Umbilical cord (tissue), 2 donors: ENCODE results near the gene EID2B. TPM values are rescaled to one million over a fixed set of nuclear protein-coding genes. Genes with fewer than 3 reads are reported as not detected.

ENCODE experiments used
- DNase-seq: peaks from one replicate; pipeline ENCODE4 v3.0.0-alpha.2; 2015; ENCODE audit warnings: low spot score
- total RNA-seq: library from RNA; depleted of rRNA; stranded (reverse); fragments of >200 nt; gene quantifications from one replicate; pipeline ENCODE4 v1.2.3, GENCODE V29; 2014; ENCODE audit warnings: low replicate concordance; ENCODE audit not compliant: insufficient read depth

The EID2B gene
- total RNA-seq, 1 donor from 2014 or later, result 11.3 TPM

DNA sequence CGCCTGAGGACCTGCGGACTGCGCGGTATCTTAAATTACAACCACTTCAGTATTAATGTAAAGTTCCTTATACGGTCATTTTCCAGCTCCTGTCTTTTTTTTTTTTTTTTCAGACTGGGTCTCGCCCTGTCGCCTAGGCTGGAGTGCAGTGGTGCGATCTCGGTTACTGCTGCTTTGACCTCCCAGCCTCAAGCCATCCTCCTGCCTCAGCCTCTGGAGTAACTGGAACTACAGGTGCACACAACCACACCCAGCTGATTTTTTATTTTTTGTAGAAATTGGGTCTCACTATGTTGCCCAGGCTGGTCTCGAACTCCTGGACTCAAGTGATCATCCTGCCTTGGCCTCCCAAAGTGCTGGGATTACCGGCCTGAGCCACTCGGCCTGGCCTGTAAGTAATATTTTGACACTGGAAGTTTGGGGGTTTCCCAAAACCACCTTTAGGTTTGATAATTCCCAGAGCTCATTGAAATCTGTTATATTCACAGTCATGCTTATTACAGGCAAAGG is 406 bp upstream of the EID2B start:
- no peak for DNase-seq

DNA sequence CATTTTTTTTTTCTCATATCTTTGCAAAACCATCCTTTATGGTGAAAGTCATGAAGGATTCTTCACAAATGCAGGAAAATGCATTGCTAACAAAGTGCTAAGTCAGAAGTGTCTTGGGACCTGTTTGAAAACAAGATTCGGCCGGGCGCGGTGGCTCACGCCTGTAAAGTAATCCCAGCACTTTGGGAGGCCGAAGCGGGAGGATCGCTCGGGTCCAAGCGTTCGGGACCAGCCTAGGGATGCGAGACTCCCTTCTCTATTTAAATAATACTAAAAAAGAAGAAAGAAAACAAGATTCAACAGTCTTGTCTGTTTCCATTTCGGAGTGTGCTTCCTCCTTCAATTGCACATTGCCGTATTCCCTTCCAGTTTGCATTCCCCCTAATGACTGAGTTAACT is 819 bp downstream of the EID2B start:
- DNase-seq, result no peak

DNA sequence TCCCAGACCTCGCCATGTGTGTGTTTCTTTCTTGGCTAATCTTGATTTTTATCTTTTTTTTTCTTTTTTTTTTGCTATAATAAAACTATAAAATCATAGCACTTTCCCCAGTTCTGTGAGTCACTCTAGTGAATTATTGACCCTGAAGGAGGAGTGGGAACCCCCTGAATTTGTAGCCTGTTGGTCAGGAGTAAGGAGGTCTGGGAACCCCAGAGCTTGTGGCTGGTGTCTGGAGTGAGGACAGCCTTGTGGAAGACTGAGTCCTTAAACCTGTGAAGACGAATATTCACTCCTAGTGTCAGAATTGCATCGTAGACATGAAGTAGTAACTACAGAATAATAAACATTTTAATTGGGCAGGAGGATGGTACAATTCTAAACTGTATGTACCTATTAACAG is 7.4 kb downstream of the EID2B start:
- DNase-seq, result no peak

DNA sequence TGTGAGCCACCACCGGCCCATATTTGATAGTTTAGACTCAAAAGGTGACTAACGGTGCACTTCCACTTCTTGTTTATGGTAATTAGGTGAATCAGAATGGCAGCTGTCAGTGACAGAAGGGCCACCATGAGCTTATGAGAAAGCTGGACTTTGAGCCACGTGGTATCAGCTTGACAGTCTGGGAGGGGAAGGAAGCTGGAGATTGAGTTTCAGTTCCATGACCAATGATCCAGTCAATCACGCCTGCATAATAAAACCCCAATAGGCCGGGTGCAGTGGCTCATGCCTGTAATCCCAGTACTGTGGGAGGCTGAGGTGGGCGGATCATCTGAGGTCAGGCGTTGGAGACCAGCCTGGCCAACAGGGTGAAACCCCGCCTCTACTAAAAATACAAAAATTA is 8.2 kb downstream of the EID2B start:
- DNase-seq, result no peak

DNA sequence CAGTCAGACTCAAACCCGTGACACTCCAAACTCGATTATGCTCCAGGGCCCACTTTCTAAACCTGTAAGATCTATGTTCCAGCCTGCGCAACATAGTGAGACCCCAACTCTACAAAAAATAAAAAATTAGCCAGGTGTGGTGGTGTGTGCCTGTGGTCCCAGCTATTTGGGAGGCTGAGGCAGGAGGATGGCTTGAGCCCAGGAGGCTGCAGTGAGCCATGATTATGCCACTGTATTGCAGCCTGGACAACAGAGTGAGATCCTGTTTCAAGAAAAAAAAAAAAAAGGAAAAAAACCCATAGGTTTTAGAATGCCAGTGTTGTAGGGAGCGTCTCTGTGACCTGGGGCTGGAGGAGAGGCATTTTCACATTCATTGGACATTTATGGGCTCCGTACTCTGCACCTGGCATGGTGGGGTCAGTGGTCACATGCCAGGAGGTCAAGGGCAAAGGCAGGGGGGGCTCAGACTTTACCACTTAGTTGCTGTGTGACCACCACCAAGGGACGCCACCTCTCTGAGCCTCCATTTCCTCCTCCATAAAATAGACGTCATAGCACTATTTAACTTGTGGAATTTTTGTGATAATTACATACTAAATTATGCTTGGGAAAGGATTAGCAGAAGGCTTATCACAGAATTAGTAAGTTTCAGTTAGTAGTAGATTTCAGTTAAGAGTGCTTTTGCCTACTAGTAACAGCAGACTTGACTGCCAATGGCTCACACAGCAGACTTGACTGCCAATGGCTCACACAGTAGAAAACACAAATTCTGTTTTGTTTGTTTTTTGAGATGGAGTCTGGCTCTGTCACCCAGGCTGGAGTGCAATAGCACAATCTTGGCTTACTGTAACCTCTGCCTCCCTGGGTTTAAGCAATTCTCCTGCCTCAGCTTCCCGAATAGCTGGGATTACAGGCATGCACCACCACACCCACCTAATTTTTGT is 11.8 kb downstream of the EID2B start:
- DNase-seq, result no peak

DNA sequence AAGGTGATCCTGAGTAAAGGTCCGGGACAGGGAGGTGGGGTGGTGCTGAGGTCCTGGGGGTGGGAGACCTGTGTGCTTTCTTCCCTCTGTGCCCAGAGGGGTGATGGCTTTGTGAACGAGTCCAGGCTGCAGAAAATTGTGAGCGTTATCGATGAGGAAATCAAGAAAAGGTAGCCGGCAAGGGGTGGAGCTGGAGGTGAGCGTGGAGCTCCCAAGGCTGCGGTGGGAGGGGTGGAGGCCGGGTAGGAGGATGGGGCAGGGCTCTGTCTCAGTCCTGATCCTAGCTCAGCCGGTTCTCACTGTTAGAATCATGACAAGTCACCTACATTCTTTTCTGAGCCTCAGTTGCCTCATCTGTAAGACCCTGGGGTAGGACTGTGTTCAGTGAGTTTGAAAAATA is 13.7 kb downstream of the EID2B start:
- no peak for DNase-seq

DNA sequence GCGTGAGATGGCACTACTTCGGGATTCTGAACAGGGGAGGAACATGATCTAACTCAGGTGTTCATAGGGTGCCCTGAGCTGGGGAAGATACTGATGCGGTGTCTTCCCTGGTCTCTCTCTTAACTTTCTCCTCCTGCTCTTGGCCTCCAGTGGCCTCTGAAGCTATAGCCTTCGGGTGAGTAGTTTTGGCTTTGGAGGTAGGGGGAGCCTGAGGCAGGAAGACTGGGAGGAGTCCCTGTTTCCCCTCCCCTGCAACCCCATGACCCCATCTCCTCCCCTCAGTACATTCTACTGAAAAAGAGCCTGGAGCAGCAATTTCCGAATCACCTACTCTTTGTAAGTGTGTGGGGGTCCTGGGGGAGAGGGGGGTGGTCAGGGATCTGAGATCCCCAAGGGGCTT is 14.2 kb downstream of the EID2B start:
- no peak for DNase-seq

DNA sequence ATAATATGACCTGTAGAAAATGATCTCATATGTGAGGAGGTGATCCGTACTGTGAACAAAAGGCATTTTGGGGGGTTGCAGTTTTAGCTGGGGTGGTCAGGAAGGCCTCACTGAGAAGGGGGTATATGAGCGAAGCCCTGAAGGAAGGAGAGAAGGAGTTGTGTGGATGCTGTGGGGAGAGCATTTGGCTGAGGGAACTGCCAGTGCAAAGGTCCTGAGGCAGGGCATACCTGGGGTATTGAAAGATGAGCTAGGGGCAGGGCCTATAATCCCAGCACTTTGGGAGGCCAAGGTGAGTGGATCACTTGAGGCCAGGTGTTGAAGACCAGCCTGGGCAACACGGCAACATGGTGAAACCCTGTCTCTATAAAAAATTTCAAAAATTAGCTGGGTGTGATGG is 15.2 kb downstream of the EID2B start:
- no peak for DNase-seq

DNA sequence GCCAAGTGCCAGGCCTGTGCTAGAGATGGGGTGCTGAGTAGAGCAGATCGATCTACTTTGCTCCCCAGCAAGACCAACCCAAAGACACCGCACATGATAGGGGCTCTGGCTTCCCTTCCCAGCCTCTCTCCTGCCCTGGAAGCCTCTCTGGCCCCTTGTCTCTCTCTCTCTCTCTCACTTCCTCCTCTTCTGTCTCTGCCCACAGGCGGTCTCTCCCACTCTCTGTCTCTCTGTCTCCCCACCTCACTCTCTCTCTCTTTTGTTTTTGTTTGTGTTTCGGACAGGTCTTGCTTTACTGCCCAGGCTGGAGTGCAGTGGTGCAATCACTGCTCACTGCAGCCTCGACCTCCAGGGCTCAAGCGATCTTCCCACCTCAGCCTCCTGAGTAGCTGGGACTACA is 16.4 kb downstream of the EID2B start:
- DNase-seq, result no peak

DNA sequence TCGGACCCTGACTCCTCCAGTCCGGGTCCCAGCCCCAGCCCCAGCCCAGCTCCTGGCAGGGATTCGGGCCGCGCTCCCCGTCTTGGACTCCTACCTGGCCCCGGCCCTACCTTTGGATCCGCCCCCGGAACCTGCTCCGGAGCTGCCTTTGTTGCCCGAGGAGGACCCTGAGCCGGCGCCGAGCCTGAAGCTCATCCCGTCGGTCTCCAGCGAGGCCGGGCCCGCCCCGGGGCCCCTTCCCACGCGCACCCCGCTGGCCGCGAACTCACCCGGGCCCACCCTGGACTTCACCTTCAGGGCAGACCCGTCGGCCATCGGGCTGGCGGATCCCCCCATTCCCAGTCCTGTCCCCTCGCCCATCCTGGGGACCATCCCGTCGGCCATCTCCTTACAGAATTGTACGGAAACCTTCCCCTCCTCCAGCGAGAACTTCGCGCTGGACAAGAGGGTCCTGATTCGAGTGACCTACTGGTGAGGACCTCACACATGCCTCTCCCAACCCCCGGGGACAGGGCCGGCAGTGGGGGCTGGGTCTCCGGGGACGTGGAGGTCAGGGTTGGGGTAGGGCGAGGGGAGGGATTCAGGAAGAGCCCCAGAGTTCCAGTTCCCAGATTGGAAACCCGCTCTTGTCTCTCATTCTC is 17.0 kb downstream of the EID2B start:
- DNase-seq, result no peak

DNA sequence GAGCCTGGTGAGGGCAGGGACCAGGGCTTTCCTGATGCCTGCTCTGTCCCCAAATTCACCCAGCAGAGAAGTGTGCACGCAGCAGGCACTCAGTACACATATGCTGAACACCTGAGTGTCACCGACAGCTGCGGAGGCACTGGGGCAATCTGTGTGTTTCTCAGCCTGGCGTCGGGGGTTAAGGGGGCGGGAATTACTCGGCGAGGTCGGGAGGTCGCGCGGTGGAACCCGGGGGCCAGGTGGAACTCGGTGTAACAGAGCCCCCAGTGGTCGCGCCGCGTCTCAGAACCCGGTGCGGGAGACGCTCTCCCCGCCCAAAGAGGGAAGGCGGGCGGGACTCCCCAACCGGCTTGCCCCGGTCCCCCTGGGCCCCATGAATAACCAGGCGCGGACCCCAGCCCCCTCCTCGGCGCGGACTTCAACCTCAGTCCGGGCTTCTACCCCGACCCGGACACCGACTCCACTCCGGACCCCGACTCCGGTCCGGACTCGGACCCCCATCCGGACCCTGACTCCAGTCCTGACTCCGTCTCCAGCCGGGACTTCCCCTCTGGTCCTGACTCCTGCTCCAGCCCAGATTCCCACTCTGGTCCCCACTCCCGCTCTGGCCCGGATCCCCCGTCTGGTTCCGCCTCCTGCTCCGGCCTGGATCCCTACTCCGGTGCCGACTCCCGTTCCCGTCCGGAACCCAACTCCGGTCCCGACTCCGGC is 17.7 kb downstream of the EID2B start, which contains the start of gene SELENOV:
TSS of gene SELENOV (plus strand) at position 300 of the 711 bp plus-strand sequence. CDS start at position 374, 74 bp downstream.
- no peak for DNase-seq

DNA sequence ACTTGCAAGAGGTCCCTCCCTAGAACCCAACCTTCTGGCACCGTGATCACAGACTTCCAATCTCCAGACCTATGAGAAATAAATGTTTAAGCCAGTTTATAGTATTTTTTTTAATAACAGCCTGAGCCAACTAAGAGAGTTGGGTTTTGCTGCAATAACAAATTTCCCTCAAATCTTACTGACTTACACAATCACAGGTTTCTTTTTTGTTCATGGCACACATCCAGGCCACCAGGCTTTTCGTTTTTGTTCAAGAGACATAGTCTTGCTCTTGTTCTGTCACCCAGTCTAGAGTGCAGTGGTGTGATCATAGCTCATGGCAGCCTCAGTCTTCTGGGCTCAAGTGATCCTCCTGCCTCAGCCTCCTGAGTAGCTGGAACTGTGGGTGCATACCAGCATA is 19.7 kb downstream of the EID2B start:
- no peak for DNase-seq

DNA sequence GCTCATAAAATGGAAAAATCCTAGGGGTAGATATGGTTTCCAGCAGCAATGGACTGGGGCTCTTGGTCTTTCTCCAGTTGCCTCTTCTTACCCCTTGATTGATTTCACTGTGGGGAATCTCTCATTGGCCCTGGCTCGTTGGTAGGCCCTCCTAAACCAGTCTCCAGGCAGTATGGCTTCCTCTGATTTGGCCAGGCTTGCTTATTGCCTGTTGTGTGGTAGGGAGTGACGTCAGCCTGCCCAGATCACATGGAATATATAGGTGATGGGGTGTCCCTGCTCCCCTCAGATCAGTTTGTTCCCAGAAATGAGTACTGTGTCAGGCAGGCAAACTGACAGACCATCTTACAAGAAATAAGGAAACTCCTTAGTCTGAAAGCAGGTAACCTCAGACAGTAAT is 23.4 kb downstream of the EID2B start:
- DNase-seq, result no peak

DNA sequence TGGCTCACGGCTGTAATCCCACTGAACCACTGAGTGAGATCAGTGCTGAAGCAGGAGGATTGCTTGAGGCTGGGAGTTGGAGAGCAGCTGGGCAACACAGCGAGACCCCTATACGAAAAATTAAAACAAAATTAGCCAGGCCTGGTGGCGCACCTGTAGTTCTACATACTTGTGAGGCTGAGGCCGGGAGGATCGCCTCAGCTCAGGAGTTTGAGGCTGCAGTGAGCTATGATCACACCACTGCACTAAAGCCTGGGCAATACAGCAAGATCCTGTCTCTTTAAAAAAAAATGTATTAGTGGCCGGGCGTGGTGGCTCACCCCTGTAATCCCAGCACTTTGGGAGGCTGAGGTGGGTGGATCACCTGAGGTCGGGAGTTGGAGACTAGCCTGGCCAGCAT is 24.0 kb downstream of the EID2B start:
- no peak for DNase-seq

DNA sequence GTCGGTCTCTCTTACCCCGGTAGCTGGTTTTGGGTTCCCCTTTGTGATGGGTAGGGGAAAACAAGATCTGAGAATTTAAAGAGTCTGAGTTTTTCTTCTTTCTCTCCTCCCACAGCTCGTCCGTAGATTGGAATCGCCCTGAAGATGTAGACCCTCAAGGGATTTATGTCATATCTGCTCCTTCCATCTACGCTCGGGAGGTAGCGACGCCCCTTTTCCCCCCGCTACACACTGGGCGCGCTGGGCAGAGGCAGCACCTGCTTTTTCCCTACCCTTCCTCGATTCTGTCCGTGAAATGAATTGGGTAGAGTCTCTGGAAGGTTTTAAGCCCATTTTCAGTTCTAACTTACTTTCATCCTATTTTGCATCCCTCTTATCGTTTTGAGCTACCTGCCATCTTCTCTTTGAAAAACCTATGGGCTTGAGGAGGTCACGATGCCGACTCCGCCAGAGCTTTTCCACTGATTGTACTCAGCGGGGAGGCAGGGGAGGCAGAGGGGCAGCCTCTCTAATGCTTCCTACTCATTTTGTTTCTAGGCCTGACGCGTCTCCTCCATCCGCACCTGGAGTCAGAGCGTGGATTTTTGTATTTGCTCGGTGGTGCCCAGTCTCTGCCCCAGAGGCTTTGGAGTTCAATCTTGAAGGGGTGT is 24.8 kb downstream of the EID2B start:
- no peak for DNase-seq

DNA sequence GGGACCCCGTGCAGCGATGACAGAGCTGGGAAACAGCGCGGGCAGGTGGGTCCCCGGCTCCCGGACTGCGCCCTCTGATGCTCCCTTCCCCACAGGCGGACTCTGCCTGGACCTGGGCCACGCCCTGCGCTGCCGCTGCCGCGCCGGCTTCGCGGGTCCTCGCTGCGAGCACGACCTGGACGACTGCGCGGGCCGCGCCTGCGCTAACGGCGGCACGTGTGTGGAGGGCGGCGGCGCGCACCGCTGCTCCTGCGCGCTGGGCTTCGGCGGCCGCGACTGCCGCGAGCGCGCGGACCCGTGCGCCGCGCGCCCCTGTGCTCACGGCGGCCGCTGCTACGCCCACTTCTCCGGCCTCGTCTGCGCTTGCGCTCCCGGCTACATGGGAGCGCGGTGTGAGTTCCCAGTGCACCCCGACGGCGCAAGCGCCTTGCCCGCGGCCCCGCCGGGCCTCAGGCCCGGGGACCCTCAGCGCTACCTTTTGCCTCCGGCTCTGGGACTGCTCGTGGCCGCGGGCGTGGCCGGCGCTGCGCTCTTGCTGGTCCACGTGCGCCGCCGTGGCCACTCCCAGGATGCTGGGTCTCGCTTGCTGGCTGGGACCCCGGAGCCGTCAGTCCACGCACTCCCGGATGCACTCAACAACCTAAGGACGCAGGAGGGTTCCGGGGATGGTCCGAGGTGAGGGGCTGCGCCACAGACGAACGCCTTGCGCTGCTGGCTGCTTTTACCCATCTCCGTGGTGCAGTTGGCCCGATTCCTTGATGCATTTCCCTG is 25.5 kb downstream of the EID2B start:
- DNase-seq, result peak; percentile 54

DNA sequence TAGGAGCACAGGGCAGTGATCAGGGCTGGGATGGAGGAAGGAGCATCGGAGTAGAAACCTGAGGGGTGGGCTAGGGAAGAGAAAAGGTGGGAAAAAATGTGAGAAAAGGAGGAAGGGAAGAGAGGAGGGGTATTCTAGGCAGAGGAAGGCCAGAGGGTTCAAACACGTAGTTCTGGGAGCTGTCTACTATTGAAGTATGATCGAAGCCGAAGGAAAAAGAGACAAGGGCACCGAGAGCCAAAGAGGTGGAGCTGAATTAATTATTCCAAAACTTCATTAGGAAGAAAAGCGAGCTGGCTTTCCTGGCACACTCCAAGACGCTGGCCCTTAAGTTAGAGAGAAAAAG is 26.1 kb downstream of the EID2B start:
- no peak for DNase-seq

DNA sequence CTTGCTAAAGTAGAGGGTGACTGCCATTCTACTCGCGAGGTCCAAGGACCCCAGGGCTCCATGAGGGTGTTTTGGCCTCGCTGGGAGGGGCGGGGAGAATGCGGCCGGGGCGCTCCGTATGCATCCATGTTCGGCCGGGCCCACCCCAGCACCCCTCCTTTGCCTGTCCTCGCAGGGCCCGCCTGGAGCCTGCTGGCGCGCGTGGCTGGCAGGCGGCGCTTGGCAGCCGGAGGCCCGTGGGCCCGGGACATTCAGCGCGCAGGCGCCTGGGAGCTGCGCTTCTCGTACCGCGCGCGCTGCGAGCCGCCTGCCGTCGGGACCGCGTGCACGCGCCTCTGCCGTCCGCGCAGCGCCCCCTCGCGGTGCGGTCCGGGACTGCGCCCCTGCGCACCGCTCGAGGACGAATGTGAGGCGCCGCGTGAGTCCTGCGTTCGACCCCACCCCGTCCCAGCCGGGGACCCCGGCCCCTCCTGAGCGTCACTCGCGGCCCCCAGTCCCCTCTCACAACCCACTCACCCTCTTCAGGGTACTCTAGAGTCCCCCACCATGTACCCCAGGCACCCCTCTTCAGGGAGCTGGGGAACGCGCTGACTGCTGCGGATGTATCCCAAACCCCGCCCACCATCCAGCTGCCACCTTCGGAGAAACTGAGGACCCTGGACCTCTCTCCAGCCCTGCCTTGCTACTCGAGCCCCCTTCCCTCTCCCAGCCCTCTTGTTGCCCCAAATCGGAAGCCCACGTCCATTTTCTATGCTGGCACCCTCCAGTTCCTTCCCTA is 29.8 kb downstream of the EID2B start:
- peak; percentile 38 for DNase-seq

DNA sequence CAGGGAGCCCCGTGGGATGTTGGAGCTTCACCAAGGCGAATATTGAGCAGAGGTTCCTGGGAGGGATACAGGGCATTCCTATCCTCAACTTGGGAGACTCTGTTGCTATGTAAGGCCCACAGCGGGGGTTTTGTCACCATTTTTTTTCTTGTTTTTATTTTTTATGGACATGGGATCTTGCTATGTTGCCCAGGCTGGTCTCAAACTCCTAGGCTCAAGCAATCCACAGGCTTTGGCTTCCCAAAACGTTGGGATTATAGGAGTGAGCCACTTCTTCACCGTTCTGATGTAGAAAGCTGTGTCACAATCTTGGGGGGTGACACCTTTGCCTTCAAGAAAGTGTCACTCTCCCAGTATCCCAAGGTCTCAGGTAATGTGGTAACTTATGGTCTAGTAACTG is 31.3 kb downstream of the EID2B start:
- DNase-seq, result no peak

DNA sequence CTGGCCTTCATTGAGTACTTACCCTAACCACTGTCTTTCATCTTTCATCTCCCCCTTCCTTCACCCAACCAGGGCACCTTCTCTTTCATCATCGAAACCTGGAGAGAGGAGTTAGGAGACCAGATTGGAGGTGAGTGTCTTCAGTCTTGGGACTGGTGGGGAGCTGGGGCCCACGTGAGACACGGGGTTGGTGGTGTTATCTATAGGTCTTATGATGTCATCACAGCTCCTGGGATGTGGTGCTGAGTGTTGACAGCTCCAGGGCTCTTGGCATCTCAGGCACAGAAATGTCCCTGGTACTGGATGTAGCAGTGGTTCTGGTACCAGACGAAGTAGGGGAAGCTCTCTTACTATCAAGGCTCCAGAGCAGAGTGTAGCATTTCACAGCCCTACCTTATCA is 32.1 kb downstream of the EID2B start:
- no peak for DNase-seq
